GM20000 (cell line): ENCODE measurements around the gene PAM.

Experiments
- DNase-seq: peaks from one replicate; pipeline ENCODE4 v3.0.0; 2012; ENCODE audit warnings: low spot score
- CTCF ChIP-seq: IDR thresholded peaks from 2 replicates; pipeline ENCODE4 v1.5.1; 2012; ENCODE audit warnings: mild to moderate bottlenecking, control low read depth; ENCODE audit errors: extremely low read depth, missing control alignments

The PAM gene

GRCh38 chr5:102718819-102719218 is 36.3 kb upstream of the PAM start:
- no peak for DNase-seq
- TF ChIP-seq CTCF = no peak

DNA sequence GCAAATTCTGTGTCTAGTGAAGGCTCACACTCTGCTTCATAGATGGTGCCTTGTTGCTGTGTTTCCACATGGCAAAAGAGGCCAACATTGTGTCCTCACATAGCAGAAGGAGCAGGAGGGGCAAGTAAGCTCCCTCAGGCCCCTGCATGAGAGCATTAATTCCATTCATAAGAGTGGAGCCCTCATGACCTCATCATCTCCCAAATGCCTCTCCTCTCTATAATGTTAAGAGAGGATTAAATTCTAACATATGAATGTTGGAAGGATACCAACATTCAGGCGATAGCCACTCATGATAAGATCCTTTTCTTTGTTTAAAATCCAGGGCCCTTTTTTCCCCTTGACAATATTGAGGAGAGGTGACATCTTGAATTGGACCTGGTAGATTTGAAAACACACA is 35.2 kb upstream of the PAM start:
- no peak for TF ChIP-seq CTCF

DNA sequence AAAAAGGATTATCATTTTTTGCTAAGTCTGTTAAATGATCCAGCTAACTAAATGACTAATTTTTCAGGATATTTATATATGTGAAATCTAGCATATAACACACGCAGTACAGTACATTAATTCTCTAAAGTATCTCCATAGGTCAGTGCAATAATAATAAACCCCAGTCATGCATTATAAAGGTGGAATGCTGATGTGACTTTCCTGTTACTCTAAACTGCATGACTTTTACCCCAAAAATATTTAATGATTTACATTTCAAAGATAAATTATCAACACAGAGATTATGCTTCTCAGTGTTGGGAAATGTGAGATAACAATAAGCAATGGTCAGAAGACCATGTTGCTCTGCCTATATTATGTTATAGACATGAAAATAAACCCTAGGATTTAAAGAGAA is 34.1 kb upstream of the PAM start:
- no peak for TF ChIP-seq CTCF
- no peak for DNase-seq

More for the DNA sequence above, 35.2 kb upstream of the PAM start:
- DNase-seq = no peak

DNA sequence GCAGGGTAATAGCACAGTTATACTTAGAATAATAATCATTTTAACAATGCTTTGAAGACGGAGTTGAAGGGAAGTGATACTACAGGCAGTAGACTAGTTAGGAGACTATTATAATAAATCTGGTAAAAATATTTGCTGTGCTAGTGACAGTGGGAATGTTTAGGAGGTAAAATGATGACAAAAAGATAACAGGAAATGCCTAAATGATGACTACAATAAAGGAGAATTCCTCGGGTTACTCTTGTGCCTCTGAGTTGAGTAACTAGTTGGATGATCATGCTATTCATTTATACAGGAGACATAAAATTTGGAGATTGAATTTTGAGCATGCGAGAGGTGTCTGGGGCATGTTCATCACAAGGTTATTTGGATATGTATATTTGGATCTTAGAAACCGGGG is 32.2 kb upstream of the PAM start:
- TF ChIP-seq CTCF = no peak
- DNase-seq = no peak

GRCh38 chr5:102731693-102732092 is 23.4 kb upstream of the PAM start:
- no peak for DNase-seq
- no peak for TF ChIP-seq CTCF

GRCh38 chr5:102733534-102733933 is 21.6 kb upstream of the PAM start:
- TF ChIP-seq CTCF = no peak
- DNase-seq = no peak

- TF ChIP-seq CTCF = no peak
Measured at GRCh38 chr5:102737161-102737560, 17.9 kb upstream of the PAM start.

More at GRCh38 chr5:102737161-102737560, 17.9 kb upstream of the PAM start:
- DNase-seq = no peak
